GM12892 (cell line): Measurements from ENCODE around the gene MID2.
A peak's percentile ranks its signal among the peaks of the same experiment; 100 is the strongest.
"Not testable (repeated sequence)": the region's sequence is repeated elsewhere in the genome, so short reads cannot be mapped to it uniquely, and the experiment has no call there.

Source experiments
- DNase-seq: peaks from one replicate; pipeline ENCODE4 v3.0.0; 2011; ENCODE audit not compliant: insufficient read length
- FAIRE-seq: peaks from 2 replicates; lab custom pipeline; 2011; peaks lifted over from hg19 to GRCh38; lab: Jason Lieb, UNC
- POLR2A ChIP-seq: IDR thresholded peaks from 2 replicates; pipeline ENCODE4 v1.6.1; 2011; ENCODE audit warnings: low read depth, low read length, control low read depth
- POLR2AphosphoS5 ChIP-seq: IDR thresholded peaks from 2 replicates; pipeline ENCODE4 v1.6.1; 2011; ENCODE audit warnings: low read depth, low read length, control low read depth
- TAF1 ChIP-seq: IDR thresholded peaks from 2 replicates; pipeline ENCODE4 v1.6.1; 2011; ENCODE audit warnings: low read depth, mild to moderate bottlenecking, control low read depth, low read length, borderline replicate concordance

MID2 gene

GRCh38 chrX:107849747-107850421, 24.2 kb downstream of the MID2 start:
- no peak for FAIRE-seq
- no peak for DNase-seq
- TF ChIP-seq POLR2A (no peak), TAF1 (no peak), POLR2AphosphoS5 (no peak)

GRCh38 chrX:107850422-107850765, 24.7 kb downstream of the MID2 start:
- TF ChIP-seq TAF1 (no peak), POLR2AphosphoS5 (no peak), POLR2A (no peak)
- FAIRE-seq = no peak

GRCh38 chrX:107851215-107851614, 25.5 kb downstream of the MID2 start:
- DNase-seq (no peak), FAIRE-seq (no peak)
- TF ChIP-seq POLR2A (no peak), TAF1 (no peak), POLR2AphosphoS5 (no peak)

More at GRCh38 chrX:107850422-107850765, 24.7 kb downstream of the MID2 start:
- DNase-seq = no peak

- FAIRE-seq, DNase-seq: not testable (repeated sequence)
Observed at GRCh38 chrX:107851665-107852064, 26.0 kb downstream of the MID2 start.

GRCh38 chrX:107856289-107856688, 30.6 kb downstream of the MID2 start:
- TF ChIP-seq POLR2A (no peak), TAF1 (no peak), POLR2AphosphoS5 (no peak)
- FAIRE-seq = no peak
- no peak for DNase-seq

- not testable (repeated sequence) for DNase-seq, FAIRE-seq
Observed at GRCh38 chrX:107857041-107857440, 31.4 kb downstream of the MID2 start.

- no peak for FAIRE-seq
- no peak for DNase-seq
- no peak for TF ChIP-seq TAF1
- TF ChIP-seq POLR2A = no peak
- TF ChIP-seq POLR2AphosphoS5 = no peak
Observed at GRCh38 chrX:107857837-107858236, 32.2 kb downstream of the MID2 start.

GRCh38 chrX:107861056-107861455, 35.4 kb downstream of the MID2 start:
- FAIRE-seq = no peak
- TF ChIP-seq POLR2A (no peak), TAF1 (no peak), POLR2AphosphoS5 (no peak)
- DNase-seq = no peak

- no peak for FAIRE-seq
- TF ChIP-seq POLR2A = no peak
- no peak for TF ChIP-seq TAF1
- TF ChIP-seq POLR2AphosphoS5 = no peak
- DNase-seq = no peak
Observed at GRCh38 chrX:107871136-107871535, 45.5 kb downstream of the MID2 start.

- no peak for FAIRE-seq
- no peak for DNase-seq
- no peak for TF ChIP-seq POLR2A
- no peak for TF ChIP-seq TAF1
- no peak for TF ChIP-seq POLR2AphosphoS5
Observed at GRCh38 chrX:107878106-107878505, 52.4 kb downstream of the MID2 start.

GRCh38 chrX:107880054-107880610, 54.5 kb downstream of the MID2 start:
- TF ChIP-seq POLR2A (no peak), TAF1 (no peak), POLR2AphosphoS5 (no peak)
- no peak for FAIRE-seq
- no peak for DNase-seq

GRCh38 chrX:107894038-107894437, 68.4 kb downstream of the MID2 start:
- DNase-seq (peak; percentile 5), FAIRE-seq (peak; percentile 94)
- TF ChIP-seq TAF1 = no peak
- no peak for TF ChIP-seq POLR2A
- no peak for TF ChIP-seq POLR2AphosphoS5

GRCh38 chrX:107902721-107903120, 77.1 kb downstream of the MID2 start:
- DNase-seq (no peak), FAIRE-seq (no peak)
- TF ChIP-seq POLR2A (no peak), TAF1 (no peak), POLR2AphosphoS5 (no peak)
